HG03175 (cell line): ENCODE measurements around the gene NCK2.
"Not testable (repeated sequence)": the region's sequence is repeated elsewhere in the genome, so short reads cannot be mapped to it uniquely, and the experiment has no call there.

Experiments used
- ATAC-seq: cut with Tn5 transposase; IDR thresholded peaks from one replicate; pipeline ENCODE4 v1.9.1; 2021; ENCODE audit warnings: mild to moderate bottlenecking, moderate library complexity; ENCODE audit not compliant: unreplicated experiment

Gene NCK2

DNA sequence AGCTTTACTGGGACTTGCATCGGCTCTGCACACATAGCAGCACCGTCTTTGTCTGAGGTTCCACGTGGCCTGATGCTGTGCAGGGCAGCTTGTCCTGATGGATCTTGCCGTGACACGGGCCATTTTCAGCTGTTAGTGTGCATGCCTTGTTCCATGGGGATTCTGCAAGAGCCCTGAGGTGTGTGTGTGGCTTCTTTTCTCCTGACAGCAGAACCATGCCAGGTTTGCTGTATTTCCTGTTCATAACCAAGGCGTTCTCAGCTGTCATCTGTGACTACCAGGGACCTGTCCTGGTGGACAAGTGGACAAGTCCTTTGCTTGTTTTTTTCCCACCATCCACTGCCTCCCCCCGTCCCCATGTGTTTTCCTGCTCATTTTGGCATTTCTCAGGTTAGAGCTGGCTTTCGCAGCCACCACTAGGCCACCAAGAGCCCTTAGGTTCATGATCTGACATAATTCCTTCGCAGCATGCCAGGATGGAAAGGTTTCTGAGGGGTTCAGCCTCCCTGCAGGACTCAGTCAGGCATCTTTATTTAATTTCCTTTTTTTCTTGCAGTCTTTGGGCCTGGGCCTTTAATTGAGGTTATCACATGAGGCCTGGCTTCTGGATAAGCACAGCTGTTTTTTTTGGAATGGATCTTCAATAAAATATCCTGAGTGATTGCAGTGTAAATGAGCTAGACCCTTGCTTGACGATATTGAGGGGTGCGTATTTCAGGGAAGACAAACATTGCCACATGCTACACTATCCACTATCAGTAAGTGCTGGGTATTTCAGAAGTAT, 139.4 kb downstream of the NCK2 start:
- ATAC-seq: no peak

DNA sequence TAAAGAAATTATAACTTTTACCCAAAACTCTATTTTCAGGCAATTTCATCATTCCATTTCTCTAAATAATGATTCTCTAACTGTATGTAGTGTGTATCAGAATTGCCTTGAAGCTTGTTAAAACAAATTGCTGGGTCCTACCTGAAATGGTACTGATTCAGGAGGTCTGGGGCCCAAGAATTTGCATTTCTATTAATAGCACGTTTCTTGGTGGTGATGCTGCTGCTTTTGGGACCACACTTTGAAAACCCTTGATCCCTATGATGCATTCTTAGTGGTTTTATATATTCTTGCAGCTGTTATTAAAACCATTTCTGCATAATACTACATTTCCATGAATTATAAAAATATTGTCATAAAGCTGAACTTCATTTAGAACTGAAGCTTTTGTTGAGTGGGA, 140.7 kb downstream of the NCK2 start:
- no peak for ATAC-seq

- no peak for ATAC-seq
Observed at GRCh38 chr2:105886029-105886454, 141.3 kb downstream of the NCK2 start.

GRCh38 chr2:105886687-105887086, 142.0 kb downstream of the NCK2 start:
- no peak for ATAC-seq

DNA sequence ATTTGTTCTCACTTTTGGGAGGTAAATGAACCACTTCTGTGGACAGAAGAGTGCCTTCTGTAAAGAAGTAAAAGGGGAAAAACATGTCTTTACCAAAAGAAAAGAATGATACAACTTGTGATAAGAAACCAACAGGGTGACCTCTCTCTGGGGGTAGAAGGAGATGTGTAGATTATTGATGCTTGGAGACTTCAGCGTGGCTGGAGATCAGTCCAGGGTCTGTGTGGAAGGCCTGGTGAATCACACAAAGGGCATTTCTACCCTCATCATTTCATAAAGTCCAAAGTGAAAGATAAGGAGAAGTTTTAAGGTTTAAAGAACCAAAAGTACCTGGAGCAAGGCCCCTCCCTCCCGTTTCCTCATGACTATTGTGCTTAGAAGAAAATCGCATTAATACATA, 142.5 kb downstream of the NCK2 start:
- no peak for ATAC-seq

GRCh38 chr2:105888625-105889024, 143.9 kb downstream of the NCK2 start:
- no peak for ATAC-seq

- no peak for ATAC-seq
Observed at GRCh38 chr2:105889046-105889445, 144.3 kb downstream of the NCK2 start.

DNA sequence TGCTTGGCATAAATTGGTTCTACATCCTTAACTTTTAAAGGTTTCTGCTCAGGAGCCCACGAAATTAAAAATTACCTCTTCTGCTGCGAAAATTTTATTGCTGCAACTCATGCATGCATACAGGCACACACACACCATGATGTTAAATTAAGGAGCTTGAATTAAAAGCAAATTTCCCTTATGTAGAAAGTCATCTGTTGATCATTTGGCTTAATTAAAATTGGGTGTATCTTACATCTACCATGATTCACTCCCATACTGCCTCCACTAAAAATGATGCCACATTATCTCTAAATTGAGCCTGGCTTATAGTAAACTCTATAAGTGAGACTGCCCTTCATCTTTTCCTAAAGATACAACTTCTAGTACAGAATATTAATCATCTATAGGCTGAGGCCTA, 145.4 kb downstream of the NCK2 start:
- ATAC-seq: no peak

DNA sequence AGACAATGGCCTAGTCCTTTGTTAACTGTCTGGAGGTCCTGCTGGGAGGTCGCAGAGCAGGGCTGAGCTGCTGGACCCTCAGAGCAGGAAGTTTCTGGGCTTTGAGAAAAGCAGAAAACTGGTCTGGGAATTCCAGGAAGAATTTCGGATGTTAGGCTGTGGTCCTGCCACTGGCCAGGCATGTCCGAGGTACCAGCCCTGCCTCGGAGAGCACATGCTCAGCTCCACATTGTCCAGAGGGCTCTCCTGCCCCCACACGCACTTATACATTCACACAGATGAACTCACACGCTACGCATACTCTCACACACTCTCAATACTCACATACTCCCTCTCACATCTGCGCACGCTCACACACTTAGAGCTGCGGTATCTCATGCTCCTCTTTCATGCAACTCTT, 146.1 kb downstream of the NCK2 start:
- ATAC-seq: no peak

- no peak for ATAC-seq
Observed at GRCh38 chr2:105893011-105893995, 148.6 kb downstream of the NCK2 start.

DNA sequence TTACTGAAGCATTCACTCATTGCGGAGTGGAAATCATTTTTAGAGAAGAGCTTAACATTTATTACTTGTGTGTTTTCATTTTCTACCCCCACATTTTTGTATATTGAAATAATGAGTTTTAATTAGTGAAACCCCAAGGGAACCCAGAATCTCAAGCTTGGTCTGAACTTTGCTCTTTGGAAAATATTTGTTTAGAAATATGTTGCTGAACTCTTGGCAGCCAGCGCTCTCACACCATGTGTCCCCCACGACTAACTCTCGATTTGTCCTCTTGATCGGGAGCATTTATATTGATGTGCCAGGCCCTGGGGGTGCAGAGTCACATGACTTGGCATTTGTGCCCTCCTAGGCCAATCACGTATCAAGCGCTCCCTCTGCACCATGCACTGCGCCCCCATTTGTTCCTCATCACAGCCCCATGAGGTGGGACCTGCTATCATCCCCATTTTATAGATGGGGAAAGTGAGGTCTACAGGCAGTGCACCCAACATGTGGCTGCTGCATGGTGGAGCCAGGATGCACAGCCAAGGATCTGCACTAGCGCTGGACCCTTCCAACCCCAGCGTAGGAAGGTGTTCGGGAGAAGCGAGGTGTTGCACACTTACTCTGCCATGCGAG, 149.7 kb downstream of the NCK2 start:
- no peak for ATAC-seq

- ATAC-seq: no peak
Observed at GRCh38 chr2:105895990-105896764, 151.5 kb downstream of the NCK2 start.

DNA sequence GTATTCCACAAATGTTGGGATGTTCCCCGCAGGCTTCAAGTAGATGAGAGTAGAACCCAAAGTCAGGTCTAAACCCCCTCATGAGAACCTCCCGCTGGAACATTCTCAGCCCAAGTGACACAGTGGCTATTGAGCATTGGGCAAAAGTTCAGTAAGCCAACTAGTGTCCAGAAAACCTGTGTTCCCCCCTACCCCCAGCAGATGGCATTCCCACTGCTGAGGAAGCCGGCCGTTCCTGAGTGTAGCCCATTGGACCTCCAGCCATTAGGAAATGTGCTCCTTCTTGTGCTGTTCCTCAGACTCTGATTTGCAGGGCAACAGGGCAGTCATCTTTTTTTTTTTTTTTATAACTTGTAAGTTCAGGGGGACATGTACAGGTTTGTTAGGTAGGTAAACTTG, 152.1 kb downstream of the NCK2 start:
- no peak for ATAC-seq

DNA sequence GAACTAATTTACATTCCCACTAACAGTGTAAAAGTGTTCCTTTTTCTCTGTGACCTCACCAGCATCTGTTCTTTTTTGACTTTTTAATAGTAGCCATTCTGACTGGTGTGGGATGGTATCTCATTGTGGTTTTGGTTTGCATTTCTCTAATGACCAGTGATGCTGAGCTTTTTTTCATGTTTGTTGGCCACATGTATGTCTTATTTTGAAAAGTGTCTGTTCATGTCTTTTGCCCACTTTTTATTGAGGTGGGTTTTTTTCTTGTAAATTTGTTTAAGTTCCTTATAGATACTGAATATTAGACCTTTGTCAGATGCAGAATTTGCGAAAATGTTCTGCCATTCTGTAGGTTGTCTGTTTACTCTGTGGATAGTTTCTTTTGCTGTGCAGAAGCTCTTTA, 153.0 kb downstream of the NCK2 start:
- ATAC-seq: not testable (repeated sequence)

- no peak for ATAC-seq
Observed at GRCh38 chr2:105903051-105903674, 158.5 kb downstream of the NCK2 start.

DNA sequence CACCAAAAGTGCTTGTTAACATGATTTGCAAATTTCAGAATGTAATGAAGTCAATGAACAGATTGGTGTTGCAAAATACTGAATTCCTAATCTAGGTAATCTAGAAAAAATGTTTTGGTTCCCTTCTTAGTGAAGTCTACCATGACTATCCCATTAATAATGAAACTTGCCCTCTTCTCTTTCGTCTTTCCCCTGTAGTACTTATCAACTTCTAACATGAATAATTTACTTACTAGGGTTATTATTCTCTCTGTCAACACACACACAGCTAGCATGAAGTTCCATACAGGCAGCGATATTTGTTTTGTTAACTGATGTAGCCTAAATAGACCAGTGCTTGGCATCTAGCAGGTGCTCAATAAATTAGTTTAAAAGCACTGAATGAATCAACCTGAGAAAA, 160.2 kb downstream of the NCK2 start:
- ATAC-seq: peak; percentile 94

- no peak for ATAC-seq
Observed at GRCh38 chr2:105906481-105906880, 161.8 kb downstream of the NCK2 start.

DNA sequence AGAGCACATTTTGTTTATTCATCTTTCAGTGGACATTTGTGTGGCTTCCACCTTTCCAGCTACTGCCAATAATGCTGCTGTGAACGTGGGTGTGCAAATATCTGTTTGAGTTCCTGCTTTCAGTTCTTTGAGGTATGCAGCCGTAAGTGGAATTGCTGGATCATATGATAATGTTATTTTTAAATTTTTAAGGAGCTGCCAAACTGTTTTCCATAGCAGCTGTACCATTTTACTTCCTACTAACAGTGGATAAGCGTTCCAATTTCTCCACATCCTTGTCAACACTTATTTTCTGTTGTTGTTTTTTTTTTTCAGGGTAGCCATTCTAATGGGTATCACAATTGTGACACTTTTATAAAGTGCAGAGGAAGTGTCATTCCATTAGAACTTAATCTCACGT, 162.5 kb downstream of the NCK2 start:
- no peak for ATAC-seq

GRCh38 chr2:105909215-105909614, 164.5 kb downstream of the NCK2 start:
- ATAC-seq: no peak
